ENCODE measurements around the gene PPFIA1. TPM values are rescaled to one million over a fixed set of nuclear protein-coding genes. Genes with fewer than 3 reads are reported as not detected.

Gene PPFIA1
- total and polyA plus RNA-seq, 10 of the 15 experiments (the other 5 are each of a cell fraction or from before 2014, with no cell fraction given), result 5.2 to 26.2 (median 15.8) TPM

- TF ChIP-seq TCF3 (IDR thresholded peaks at IDR 0.05; ENCODE audit: borderline replicate concordance, insufficient read depth, low read depth, low read length), result no peak
Observed at GRCh38 chr11:70402016-70402415, 131.5 kb downstream of the PPFIA1 start (continued).

- intact Hi-C loops (cut with micrococcal nuclease; ENCODE audit: unreplicated experiment), result no loop called here
- H3K27me3 ChIP-seq (replicated peaks in 1 of 2; ENCODE audit: control insufficient read depth in 2 of 2, insufficient read depth in 2 of 2, low read length in 1 of 2), result no peaks in the 10 kb centered on the region; a peak in 2 of 4 replicates
- in situ Hi-C loops (cut with MboI), result no loop called here
- no TSS peak for BruUV-seq (replicated peaks)
- no peak overlapping the region for H3K9ac ChIP-seq (ENCODE audit: control insufficient read depth, insufficient read depth, low read length)
- ChIA-PET POLR2A (interaction anchor here (0.6 kb wide), 1 partner anchor 36 kb away, joined by 3 read pairs; no protein-coding TSS in a partner anchor), SMC1A (ENCODE audit: uncharacterized antibody, unreplicated experiment) (no interaction called here), RAD21 (ENCODE audit: unreplicated experiment) (interaction anchor here (0.6 kb wide), 1 partner anchor 1384 kb away, joined by 3 read pairs; no protein-coding TSS in a partner anchor), CTCF (no interaction called here)
- no peaks in the 10 kb centered on the region for H3K36me3 ChIP-seq (ENCODE audit: control insufficient read depth in 2 of 2, insufficient read depth in 2 of 2, low read length in 1 of 2)
- FAIRE-seq (no peak), DNase-seq (ENCODE audit: low read depth, low spot score) (no peak), ATAC-seq (no peak)
- no peak overlapping the region for H2AFZ ChIP-seq (ENCODE audit: control insufficient read depth, low read depth, low read length)
- H3K9me3 ChIP-seq (replicated peaks; ENCODE audit: control insufficient read depth, insufficient read depth, low read length), result no peaks in the 10 kb centered on the region; the same call in 2 of the 3 replicates
- WGBS (ENCODE audit: insufficient coverage, insufficient replicate concordance, low lambda C conversion rate, missing lambda C conversion rate), result 6% methylated on average over 1 of the region's 1 CpG
- no peaks in the 10 kb centered on the region for H4K20me1 ChIP-seq (ENCODE audit: control insufficient read depth, insufficient read depth)
- H3K4me1 ChIP-seq (ENCODE audit: control insufficient read depth, insufficient read depth, low read length), result peaks cover 9% of the 10 kb centered on the region
- H3K27ac ChIP-seq (ENCODE audit: control insufficient read depth, insufficient read depth), result no peak overlapping the region
- no peak overlapping the region for H3K4me3 ChIP-seq
- TF ChIP-seq, protein P1, sequence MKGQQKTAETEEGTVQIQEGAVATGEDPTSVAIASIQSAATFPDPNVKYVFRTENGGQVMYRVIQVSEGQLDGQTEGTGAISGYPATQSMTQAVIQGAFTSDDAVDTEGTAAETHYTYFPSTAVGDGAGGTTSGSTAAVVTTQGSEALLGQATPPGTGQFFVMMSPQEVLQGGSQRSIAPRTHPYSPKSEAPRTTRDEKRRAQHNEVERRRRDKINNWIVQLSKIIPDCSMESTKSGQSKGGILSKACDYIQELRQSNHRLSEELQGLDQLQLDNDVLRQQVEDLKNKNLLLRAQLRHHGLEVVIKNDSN (IDR thresholded peaks at IDR 0.05; ENCODE audit: borderline replicate concordance, extremely low read length, insufficient read depth, low read depth, low read length), result no peak
- no peaks in the 10 kb centered on the region for H3K79me2 ChIP-seq (ENCODE audit: control insufficient read depth, insufficient read depth, low read length)
- no peak overlapping the region for H3K4me2 ChIP-seq (ENCODE audit: control insufficient read depth, insufficient read depth)
Observed at GRCh38 chr11:70402685-70403084, 132.2 kb downstream of the PPFIA1 start.

- Histone ChIP-seq H3K79me2 (ENCODE audit: control insufficient read depth, insufficient read depth, low read length) (no peaks in the 10 kb centered on the region), H3K4me1 (ENCODE audit: control insufficient read depth, insufficient read depth, low read length) (peaks cover 3% of the 10 kb centered on the region), H3K4me3 (no peak overlapping the region), H2AFZ (ENCODE audit: control insufficient read depth, low read depth, low read length) (no peak overlapping the region), H3K27me3 (replicated peaks in 1 of 2; ENCODE audit: control insufficient read depth in 2 of 2, insufficient read depth in 2 of 2, low read length in 1 of 2) (no peaks in the 10 kb centered on the region; a peak in 2 of 4 replicates), H3K27ac (ENCODE audit: control insufficient read depth, insufficient read depth) (no peak overlapping the region), H3K4me2 (ENCODE audit: control insufficient read depth, insufficient read depth) (no peak overlapping the region), H3K9ac (ENCODE audit: control insufficient read depth, insufficient read depth, low read length) (no peak overlapping the region), H4K20me1 (ENCODE audit: control insufficient read depth, insufficient read depth) (no peaks in the 10 kb centered on the region), H3K36me3 (ENCODE audit: control insufficient read depth in 2 of 2, insufficient read depth in 2 of 2, low read length in 1 of 2) (no peaks in the 10 kb centered on the region), H3K9me3 (replicated peaks; ENCODE audit: control insufficient read depth, insufficient read depth, low read length) (no peaks in the 10 kb centered on the region; the same call in 2 of the 3 replicates)
- ChIA-PET CTCF (no interaction called here), SMC1A (ENCODE audit: uncharacterized antibody, unreplicated experiment) (interaction anchor here (0.6 kb wide), 1 partner anchor 1461 kb away, joined by 3 read pairs; no protein-coding TSS in a partner anchor), RAD21 (ENCODE audit: unreplicated experiment) (no interaction called here), POLR2A (no interaction called here)
- no peak for ATAC-seq
- no peak for FAIRE-seq
- BruUV-seq (replicated peaks), result no TSS peak
- 91% methylated on average over 11 of the region's 11 CpGs for WGBS (ENCODE audit: insufficient coverage, insufficient replicate concordance, low lambda C conversion rate, missing lambda C conversion rate)
- intact Hi-C loops (cut with micrococcal nuclease; ENCODE audit: unreplicated experiment) (no loop called here), in situ Hi-C loops (cut with MboI) (no loop called here)
- DNase-seq (ENCODE audit: low read depth, low spot score), result no peak
- TF ChIP-seq TCF12 (IDR thresholded peaks at IDR 0.05; ENCODE audit: low read depth, low read length) (no peak), RB1 (IDR thresholded peaks at IDR 0.05; ENCODE audit: borderline replicate concordance) (no peak), LARP7 (IDR thresholded peaks at IDR 0.05) (no peak), SIX5 (IDR thresholded peaks at IDR 0.05; ENCODE audit: low read depth, low read length, severe bottlenecking) (no peak), JUND (IDR thresholded peaks at IDR 0.05; ENCODE audit: low read depth, low read length) (no peak), IRF5 (IDR thresholded peaks at IDR 0.05; ENCODE audit: borderline replicate concordance) (no peak), CBFB (IDR thresholded peaks at IDR 0.05; ENCODE audit: low read depth) (no peak), NFYB (IDR thresholded peaks at IDR 0.05; ENCODE audit: insufficient read depth, low read depth, low read length) (no peak)
- TF ChIP-seq, protein P2, sequence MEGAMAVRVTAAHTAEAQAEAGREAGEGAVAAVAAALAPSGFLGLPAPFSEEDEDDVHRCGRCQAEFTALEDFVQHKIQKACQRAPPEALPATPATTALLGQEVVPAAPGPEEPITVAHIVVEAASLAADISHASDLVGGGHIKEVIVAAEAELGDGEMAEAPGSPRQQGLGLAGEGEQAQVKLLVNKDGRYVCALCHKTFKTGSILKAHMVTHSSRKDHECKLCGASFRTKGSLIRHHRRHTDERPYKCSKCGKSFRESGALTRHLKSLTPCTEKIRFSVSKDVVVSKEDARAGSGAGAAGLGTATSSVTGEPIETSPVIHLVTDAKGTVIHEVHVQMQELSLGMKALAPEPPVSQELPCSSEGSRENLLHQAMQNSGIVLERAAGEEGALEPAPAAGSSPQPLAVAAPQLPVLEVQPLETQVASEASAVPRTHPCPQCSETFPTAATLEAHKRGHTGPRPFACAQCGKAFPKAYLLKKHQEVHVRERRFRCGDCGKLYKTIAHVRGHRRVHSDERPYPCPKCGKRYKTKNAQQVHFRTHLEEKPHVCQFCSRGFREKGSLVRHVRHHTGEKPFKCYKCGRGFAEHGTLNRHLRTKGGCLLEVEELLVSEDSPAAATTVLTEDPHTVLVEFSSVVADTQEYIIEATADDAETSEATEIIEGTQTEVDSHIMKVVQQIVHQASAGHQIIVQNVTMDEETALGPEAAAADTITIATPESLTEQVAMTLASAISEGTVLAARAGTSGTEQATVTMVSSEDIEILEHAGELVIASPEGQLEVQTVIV (IDR thresholded peaks at IDR 0.05; ENCODE audit: borderline replicate concordance, partially characterized antibody), result no peak
Observed at GRCh38 chr11:70404244-70404643, 133.8 kb downstream of the PPFIA1 start.

All from GM12878 (cell line).